A549 (cell line): ENCODE data around the gene PLEKHA7. TPM values are rescaled to one million over a fixed set of nuclear protein-coding genes. Genes with fewer than 3 reads are reported as not detected.

Experiments used
- ATAC-seq, 2 experiments: fragments of 200-7000 bp in 1 of 2; fragments of >200 bp in 1 of 2; cut with Nextera tagmentation in 1 of 2; cut with Tn5 transposase in 1 of 2; 3 replicates each; pipeline versions ENCODE4 v1.8.0 to v1.9.1; 2018 to 2020; ENCODE audit warnings: mild to moderate bottlenecking in 1 of 2, moderate library complexity in 1 of 2
- CTCF ChIA-PET: fragments of 300-600 bp; sonication (Branson Sonifier 250); formaldehyde crosslinking; extraction: SDS; loops from one replicate; lab custom pipeline; 2021; ENCODE audit warnings: antibody characterized with exemption, inconsistent platforms; lab: Yijun Ruan, JAX
- POLR2A ChIA-PET: fragments of 350-600 bp; formaldehyde crosslinking; extraction: SDS; loops from one replicate; lab custom pipeline; 2021; ENCODE audit warnings: antibody characterized with exemption, inconsistent platforms; lab: Yijun Ruan, JAX
- DNase-seq, 2 experiments: peaks; one replicate each; pipeline versions ENCODE4 v3.0.0 to v3.0.0-alpha.2; 2011 to 2016; ENCODE audit warnings: low read depth in 1 of 2, low spot score in 1 of 2
- FAIRE-seq: peaks from 2 replicates; lab custom pipeline; 2011; peaks lifted over from hg19 to GRCh38; lab: Jason Lieb, UNC
- H3K27ac ChIP-seq, 2 experiments: fragments of >200 bp; sonication (Bioruptor Twin); formaldehyde crosslinking; 3 replicates each; pipeline ENCODE4 v1.5.1; 2016 to 2017
- H3K4me1 ChIP-seq: fragments of >200 bp; sonication (Bioruptor Twin); formaldehyde crosslinking; 3 replicates; pipeline ENCODE4 v1.6.1; 2016
- H3K4me2 ChIP-seq: fragments of >200 bp; sonication (Bioruptor Twin); formaldehyde crosslinking; 3 replicates; pipeline ENCODE4 v1.6.1; 2016
- H3K4me3 ChIP-seq: fragments of >200 bp; sonication (Bioruptor Twin); formaldehyde crosslinking; 3 replicates; pipeline ENCODE4 v1.5.1; 2016
- H3K9me3 ChIP-seq: fragments of >200 bp; sonication (Bioruptor Twin); formaldehyde crosslinking; 3 replicates; pipeline ENCODE4 v1.6.1; 2016
- ATOH8 ChIP-seq: fragments of 250-450 bp; sonication (Bioruptor Pico); IDR thresholded peaks from 2 replicates; pipeline ENCODE4 v1.5.0; 2020; ENCODE audit warnings: low read depth, mild to moderate bottlenecking, moderate library complexity
- CBX2 ChIP-seq: fragments of 200-600 bp; sonication (generic); IDR thresholded peaks from 2 replicates; pipeline ENCODE4 v1.6.1; 2016; ENCODE audit warnings: low read depth, mild to moderate bottlenecking, borderline replicate concordance
- CTCF ChIP-seq: fragments of >200 bp; sonication (Bioruptor Twin); formaldehyde crosslinking; IDR thresholded peaks from 3 replicates; pipeline ENCODE4 v1.5.1; 2016
- E2F6 ChIP-seq: IDR thresholded peaks from 2 replicates; pipeline ENCODE4 v1.6.1; 2012; ENCODE audit warnings: low read depth, borderline replicate concordance
- EHF ChIP-seq: fragments of 250-450 bp; sonication (Bioruptor Pico); IDR thresholded peaks from 2 replicates; pipeline ENCODE4 v1.5.0; 2020; ENCODE audit warnings: mild to moderate bottlenecking
- EHMT2 ChIP-seq: fragments of 200-600 bp; sonication (generic); IDR thresholded peaks from 2 replicates; pipeline ENCODE4 v1.6.1; 2016; ENCODE audit warnings: antibody characterized with exemption, low read depth, mild to moderate bottlenecking, moderate library complexity
- ELK1 ChIP-seq: fragments of 150-350 bp; IDR thresholded peaks from 2 replicates; pipeline ENCODE4 v1.6.1; 2014; ENCODE audit warnings: low read depth, mild to moderate bottlenecking, low read length
- FOSB ChIP-seq: fragments of 250-450 bp; sonication (Bioruptor Pico); IDR thresholded peaks from 2 replicates; pipeline ENCODE4 v1.5.0; 2020; ENCODE audit warnings: mild to moderate bottlenecking, moderate library complexity
- FOXS1 ChIP-seq: fragments of 250-450 bp; sonication (Bioruptor Pico); IDR thresholded peaks from 2 replicates; pipeline ENCODE4 v1.5.0; 2020; ENCODE audit warnings: mild to moderate bottlenecking, moderate library complexity
- GATA3 ChIP-seq: IDR thresholded peaks from 2 replicates; pipeline ENCODE4 v1.6.1; 2012; ENCODE audit warnings: borderline replicate concordance
- HOXA7 ChIP-seq: fragments of 250-450 bp; sonication (Bioruptor Pico); IDR thresholded peaks from 2 replicates; pipeline ENCODE4 v1.5.0; 2020; ENCODE audit warnings: mild to moderate bottlenecking, moderate library complexity
- HOXB5 ChIP-seq: fragments of 250-450 bp; sonication (Bioruptor Pico); IDR thresholded peaks from 2 replicates; pipeline ENCODE4 v1.5.0; 2020; ENCODE audit warnings: mild to moderate bottlenecking, moderate library complexity
- JUN ChIP-seq, 2 experiments: fragments of >200 bp; sonication (Bioruptor Twin); formaldehyde crosslinking; IDR thresholded peaks; 2 replicates in 1 of 2; 3 replicates in 1 of 2; pipeline ENCODE4 v1.6.1; 2016 to 2017
- KDM5A ChIP-seq: fragments of 200-600 bp; sonication (generic); IDR thresholded peaks from 2 replicates; pipeline ENCODE4 v1.6.1; 2016; ENCODE audit warnings: antibody characterized with exemption, mild to moderate bottlenecking
- MAFK ChIP-seq: fragments of 450-650 bp; IDR thresholded peaks from 2 replicates; pipeline ENCODE4 v1.6.1; 2014; ENCODE audit not compliant: partially characterized antibody
- MAZ ChIP-seq: fragments of 150-350 bp; IDR thresholded peaks from 2 replicates; pipeline ENCODE4 v1.6.1; 2014; ENCODE audit warnings: antibody characterized with exemption, low read depth, low read length, borderline replicate concordance
- NFE2L2 ChIP-seq: fragments of 150-350 bp; conservative IDR thresholded peaks from 2 replicates; pipeline ENCODE4 v1.6.1; 2014; ENCODE audit warnings: low read length
- NR3C1 ChIP-seq: fragments of >200 bp; sonication (Bioruptor Twin); formaldehyde crosslinking; IDR thresholded peaks from 3 replicates; pipeline ENCODE4 v1.6.1; 2017
- PBX3 ChIP-seq: IDR thresholded peaks from 2 replicates; pipeline ENCODE4 v1.6.1; 2012
- POLR2A ChIP-seq: IDR thresholded peaks from 2 replicates; pipeline ENCODE4 v1.6.1; 2012; ENCODE audit warnings: mild to moderate bottlenecking, low read length
- POLR2AphosphoS2 ChIP-seq: conservative IDR thresholded peaks from 2 replicates; pipeline ENCODE4 v1.6.1; 2012; ENCODE audit warnings: low read length, improper control_type of control experiment, inconsistent platforms
- RCOR1 ChIP-seq: fragments of 150-350 bp; IDR thresholded peaks from 2 replicates; pipeline ENCODE4 v1.6.1; 2014; ENCODE audit warnings: antibody characterized with exemption, low read length, low read depth
- SMC3 ChIP-seq: fragments of >200 bp; sonication (Bioruptor Twin); formaldehyde crosslinking; IDR thresholded peaks from 3 replicates; pipeline ENCODE4 v1.6.1; 2018; ENCODE audit warnings: inconsistent platforms
- TP53 ChIP-seq: fragments of 250-450 bp; sonication (Bioruptor Pico); IDR thresholded peaks from 2 replicates; pipeline ENCODE4 v1.5.0; 2021; ENCODE audit warnings: mild to moderate bottlenecking, moderate library complexity
- ZNF302 ChIP-seq: fragments of 250-450 bp; sonication (Bioruptor Pico); IDR thresholded peaks from 2 replicates; pipeline ENCODE4 v1.9.0; 2021; ENCODE audit warnings: inconsistent platforms, mild to moderate bottlenecking, moderate library complexity
- ZSCAN20 ChIP-seq: fragments of 250-450 bp; sonication (Bioruptor Pico); IDR thresholded peaks from 2 replicates; pipeline ENCODE4 v1.8.0; 2022; ENCODE audit warnings: mild to moderate bottlenecking, moderate library complexity
- WGBS: methylation state at CpG from one replicate; pipeline ENCODE4 v1.1.6; 2017; ENCODE audit errors: missing lambda C conversion rate; 5-methylcytosine and 5-hydroxymethylcytosine counted together
- polyA plus RNA-seq, 4 experiments: library from polyadenylated mRNA; depleted of rRNA in 3 of 4; stranded (reverse); fragments of >200 nt; fragmentation: RNase III in 1 of 4; extraction: RNeasy Plus Mini Kit Qiagen cat#74134 plus additional on column Dnase treatment in 1 of 4; gene quantifications; 2 replicates in 3 of 4; 3 replicates in 1 of 4; pipeline ENCODE4 v1.2.3, GENCODE V29; 2011 to 2017

Gene PLEKHA7
- polyA plus RNA-seq, 2 of the 4 experiments (the other 2 are of a cell fraction), result 8.7 to 13.8 TPM

- ChIA-PET CTCF (interaction anchor here (1.0 kb wide), 1 partner anchor 46 kb away, joined by 3 read pairs; no protein-coding TSS in a partner anchor), POLR2A (interaction anchor here (1.8 kb wide), 1 partner anchor 153 kb away, joined by 7 read pairs; the partner anchor contains the start of gene RPS13)
- peak overlapping the region; percentile 48; the same call in 2 of the 3 replicates for H3K4me3 ChIP-seq
- WGBS, result 81% methylated on average over 4 of the region's 4 CpGs
- FAIRE-seq, result no peak
- H3K4me2 ChIP-seq, result peak overlapping the region; percentile 94
- H3K27ac ChIP-seq, result peak overlapping the region; percentile 63 to 75; a peak in 4 of 6 replicates
- DNase-seq, result no peak
- ATAC-seq, result no peak
- TF ChIP-seq KDM5A (no peak), EHF (CRISPR knock-in tag) (no peak), EHMT2 (no peak), POLR2A (no peak), HOXB5 (CRISPR knock-in tag) (no peak), HOXA7 (CRISPR knock-in tag) (no peak), ELK1 (no peak), JUN (IDR thresholded peaks at IDR 0.05) (no peak), SMC3 (no peak), NFE2L2 (no peak), FOXS1 (CRISPR knock-in tag) (no peak), E2F6 (no peak), PBX3 (no peak), CBX2 (no peak), POLR2AphosphoS2 (no peak), ZSCAN20 (no peak), RCOR1 (no peak), TP53 (CRISPR knock-in tag) (no peak), FOSB (no peak), GATA3 (no peak)
- H3K9me3 ChIP-seq, result no peaks in the 10 kb centered on the region
- H3K4me1 ChIP-seq, result peaks cover 39% of the 10 kb centered on the region
Measured at GRCh38 chr11:16923987-16924386, 90.2 kb downstream of the PLEKHA7 start.

- ChIA-PET POLR2A (no interaction called here), CTCF (interaction anchor here (0.8 to 3.1 kb wide), 4 partner anchors 10 to 132 kb away, joined by 3 to 14 read pairs (median 7); no protein-coding TSS in a partner anchor)
- ATAC-seq, result no peak
- DNase-seq, result no peak
- 85% methylated on average over 4 of the region's 4 CpGs for WGBS
- TF ChIP-seq NR3C1 (no peak), ZNF302 (CRISPR knock-in tag) (no peak), ATOH8 (no peak), SMC3 (no peak), CTCF (no peak), MAFK (no peak), MAZ (no peak)
- Histone ChIP-seq H3K9me3 (no peaks in the 10 kb centered on the region), H3K27ac (no peak overlapping the region), H3K4me1 (peaks cover 22% of the 10 kb centered on the region), H3K4me2 (no peak overlapping the region), H3K4me3 (no peak overlapping the region)
- FAIRE-seq, result no peak
Measured at GRCh38 chr11:16921668-16922067, 92.5 kb downstream of the PLEKHA7 start.
